ENCODE results near the gene AGPS.

DNA sequence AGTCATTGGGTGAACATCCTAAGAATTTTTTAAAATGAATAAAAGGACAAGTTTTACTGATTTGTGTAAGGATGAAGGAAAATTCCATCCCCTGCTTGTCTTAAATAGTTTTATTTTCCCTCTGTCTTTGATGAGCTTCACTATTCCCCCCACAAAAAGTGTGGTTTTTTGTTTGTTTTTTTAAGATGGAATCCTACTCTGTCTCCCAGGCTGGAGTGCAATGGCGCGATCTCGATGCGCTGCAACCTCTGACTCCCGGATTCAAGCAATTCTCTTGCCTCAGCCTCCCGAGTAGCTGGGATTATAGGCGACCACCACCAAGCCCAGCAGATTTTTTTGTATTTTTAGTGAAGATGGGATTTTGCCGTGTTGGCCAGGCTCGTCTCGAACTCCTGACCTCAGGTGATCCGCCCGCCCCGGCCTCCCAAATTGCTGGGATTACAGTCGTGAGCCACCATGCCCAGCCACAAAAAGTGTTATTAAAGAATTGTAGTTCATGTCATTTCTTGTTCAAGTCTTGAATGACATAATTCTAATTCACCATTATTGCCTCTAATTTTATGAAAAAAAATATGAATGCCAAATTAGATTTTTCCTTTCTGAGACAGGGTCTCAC is 91.7 kb downstream of the AGPS start:
- no peak for TF ChIP-seq POLR2A (IDR thresholded peaks at IDR 0.05)
- TF ChIP-seq, protein P1, sequence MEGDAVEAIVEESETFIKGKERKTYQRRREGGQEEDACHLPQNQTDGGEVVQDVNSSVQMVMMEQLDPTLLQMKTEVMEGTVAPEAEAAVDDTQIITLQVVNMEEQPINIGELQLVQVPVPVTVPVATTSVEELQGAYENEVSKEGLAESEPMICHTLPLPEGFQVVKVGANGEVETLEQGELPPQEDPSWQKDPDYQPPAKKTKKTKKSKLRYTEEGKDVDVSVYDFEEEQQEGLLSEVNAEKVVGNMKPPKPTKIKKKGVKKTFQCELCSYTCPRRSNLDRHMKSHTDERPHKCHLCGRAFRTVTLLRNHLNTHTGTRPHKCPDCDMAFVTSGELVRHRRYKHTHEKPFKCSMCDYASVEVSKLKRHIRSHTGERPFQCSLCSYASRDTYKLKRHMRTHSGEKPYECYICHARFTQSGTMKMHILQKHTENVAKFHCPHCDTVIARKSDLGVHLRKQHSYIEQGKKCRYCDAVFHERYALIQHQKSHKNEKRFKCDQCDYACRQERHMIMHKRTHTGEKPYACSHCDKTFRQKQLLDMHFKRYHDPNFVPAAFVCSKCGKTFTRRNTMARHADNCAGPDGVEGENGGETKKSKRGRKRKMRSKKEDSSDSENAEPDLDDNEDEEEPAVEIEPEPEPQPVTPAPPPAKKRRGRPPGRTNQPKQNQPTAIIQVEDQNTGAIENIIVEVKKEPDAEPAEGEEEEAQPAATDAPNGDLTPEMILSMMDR (IDR thresholded peaks at IDR 0.05) = no peak
- TF ChIP-seq POLR2AphosphoS5 (IDR thresholded peaks at IDR 0.05) = no peak
